H7 (cell line): ENCODE results near the gene DOK3. TPM values are rescaled to one million over a fixed set of nuclear protein-coding genes. Genes with fewer than 3 reads are reported as not detected.

Source experiments
- DNase-seq: peaks from one replicate; pipeline ENCODE4 v3.0.0; 2012
- H3K27me3 ChIP-seq: 2 replicates; pipeline ENCODE4 v1.6.0; 2011; ENCODE audit warnings: mild to moderate bottlenecking, low read length; ENCODE audit not compliant: control insufficient read depth, insufficient read depth
- H3K36me3 ChIP-seq: replicated peaks from 2 replicates; pipeline ENCODE4 v1.5.1; 2011; ENCODE audit warnings: low read length; ENCODE audit not compliant: control insufficient read depth, insufficient read depth
- H3K4me3 ChIP-seq: 2 replicates; pipeline ENCODE4 v1.5.1; 2011; ENCODE audit warnings: low read depth, mild to moderate bottlenecking, control low read depth, low read length, moderate library complexity; ENCODE audit not compliant: insufficient read depth
- total RNA-seq: library from RNA; depleted of rRNA; stranded (reverse); fragments of >200 nt; shearing (Covaris generic); gene quantifications from 2 replicates; pipeline ENCODE4 v1.2.3, GENCODE V29; 2014

The DOK3 gene
- total RNA-seq, 1 experiment from 2014 or later: 0.76 TPM

GRCh38 chr5:177511796-177512675 lies 2.4 kb upstream of the DOK3 start:
- H3K27me3 ChIP-seq: no peaks in the 10 kb centered on the region
- H3K36me3 ChIP-seq: peaks cover 38% of the 10 kb centered on the region
- H3K4me3 ChIP-seq: no peak overlapping the region
- DNase-seq: no peak

GRCh38 chr5:177511181-177511580 lies 1.6 kb upstream of the DOK3 start:
- Histone ChIP-seq H3K4me3 (no peak overlapping the region), H3K36me3 (peaks cover 38% of the 10 kb centered on the region), H3K27me3 (no peaks in the 10 kb centered on the region)
- no peak for DNase-seq

GRCh38 chr5:177510567-177511053 lies 984 bp upstream of the DOK3 start:
- H3K4me3 ChIP-seq: no peak overlapping the region
- DNase-seq: no peak
- no peaks in the 10 kb centered on the region for H3K27me3 ChIP-seq
- H3K36me3 ChIP-seq: peaks cover 34% of the 10 kb centered on the region

GRCh38 chr5:177509991-177510566 lies 453 bp upstream of the DOK3 start:
- H3K36me3 ChIP-seq: peaks cover 30% of the 10 kb centered on the region
- H3K27me3 ChIP-seq: no peaks in the 10 kb centered on the region
- DNase-seq: no peak
- H3K4me3 ChIP-seq: no peak overlapping the region

GRCh38 chr5:177508837-177509236 lies 789 bp downstream of the DOK3 start:
- Histone ChIP-seq H3K27me3 (no peaks in the 10 kb centered on the region), H3K4me3 (no peak overlapping the region), H3K36me3 (peaks cover 19% of the 10 kb centered on the region)
- no peak for DNase-seq

- DNase-seq: no peak
- Histone ChIP-seq H3K4me3 (no peak overlapping the region), H3K27me3 (no peaks in the 10 kb centered on the region), H3K36me3 (peaks cover 16% of the 10 kb centered on the region)
Measured at GRCh38 chr5:177508221-177508611, 1.4 kb downstream of the DOK3 start.

- Histone ChIP-seq H3K4me3 (no peak overlapping the region), H3K27me3 (no peaks in the 10 kb centered on the region), H3K36me3 (peaks cover 15% of the 10 kb centered on the region)
- DNase-seq: no peak
Measured at GRCh38 chr5:177507596-177508220, 1.9 kb downstream of the DOK3 start.

GRCh38 chr5:177507165-177507564 lies 2.5 kb downstream of the DOK3 start:
- DNase-seq: no peak
- H3K27me3 ChIP-seq: no peaks in the 10 kb centered on the region
- peaks cover 10% of the 10 kb centered on the region for H3K36me3 ChIP-seq
- no peak overlapping the region for H3K4me3 ChIP-seq

- no peak for DNase-seq
- no peaks in the 10 kb centered on the region for H3K36me3 ChIP-seq
- no peaks in the 10 kb centered on the region for H3K27me3 ChIP-seq
- H3K4me3 ChIP-seq: no peak overlapping the region
Measured at GRCh38 chr5:177505075-177505474, 4.6 kb downstream of the DOK3 start.

GRCh38 chr5:177504086-177505056 lies 5.3 kb downstream of the DOK3 start:
- no peak for DNase-seq
- Histone ChIP-seq H3K27me3 (no peaks in the 10 kb centered on the region), H3K4me3 (no peak overlapping the region), H3K36me3 (no peaks in the 10 kb centered on the region)

- Histone ChIP-seq H3K4me3 (no peak overlapping the region), H3K27me3 (peaks cover 5% of the 10 kb centered on the region), H3K36me3 (no peaks in the 10 kb centered on the region)
- no peak for DNase-seq
Measured at GRCh38 chr5:177503351-177504085, 6.1 kb downstream of the DOK3 start.

GRCh38 chr5:177502886-177503285 lies 6.7 kb downstream of the DOK3 start:
- no peak for DNase-seq
- Histone ChIP-seq H3K27me3 (peaks cover 11% of the 10 kb centered on the region), H3K36me3 (no peaks in the 10 kb centered on the region), H3K4me3 (no peak overlapping the region)

- DNase-seq: no peak
- Histone ChIP-seq H3K36me3 (no peaks in the 10 kb centered on the region), H3K27me3 (peaks cover 11% of the 10 kb centered on the region), H3K4me3 (no peak overlapping the region)
Measured at GRCh38 chr5:177501874-177502678, 7.5 kb downstream of the DOK3 start.
